ENCODE data around the gene TRIM63.

Gene TRIM63

GRCh38 chr1:26014179-26014578 is 53.3 kb downstream of the TRIM63 start:
- no peaks in the 10 kb centered on the region for H3K36me3 ChIP-seq (ENCODE audit: control insufficient read depth, insufficient read depth, low read length)
- peaks cover 19% of the 10 kb centered on the region for H3K4me1 ChIP-seq (ENCODE audit: control insufficient read depth, insufficient read depth, low read length, poor library complexity, severe bottlenecking)
- H3K27ac ChIP-seq (ENCODE audit: low read depth, low read length, severe bottlenecking): no peak overlapping the region
- H3K4me3 ChIP-seq (ENCODE audit: extremely low read depth, insufficient read depth, low read length, poor library complexity, severe bottlenecking): no peak overlapping the region
- WGBS, 2 experiments (ENCODE audit: insufficient coverage in 2 of 2): 100% methylated on average over 1 of the region's 2 CpGs; no CpG with 5 or more reads in 1 of the 2 experiments
- no peaks in the 10 kb centered on the region for H3K9me3 ChIP-seq (ENCODE audit: control insufficient read depth, low read length)

GRCh38 chr1:26012864-26013263 is 54.6 kb downstream of the TRIM63 start:
- H3K9me3 ChIP-seq (ENCODE audit: control insufficient read depth, low read length): no peaks in the 10 kb centered on the region
- no peaks in the 10 kb centered on the region for H3K36me3 ChIP-seq (ENCODE audit: control insufficient read depth, insufficient read depth, low read length)
- H3K4me1 ChIP-seq (ENCODE audit: control insufficient read depth, insufficient read depth, low read length, poor library complexity, severe bottlenecking): peaks cover 13% of the 10 kb centered on the region
- 63 to 68% methylated on average over 3 of the region's 3 CpGs for WGBS, 2 experiments (ENCODE audit: insufficient coverage in 2 of 2)
- H3K27ac ChIP-seq (ENCODE audit: low read depth, low read length, severe bottlenecking): no peak overlapping the region
- H3K4me3 ChIP-seq (ENCODE audit: extremely low read depth, insufficient read depth, low read length, poor library complexity, severe bottlenecking): no peak overlapping the region

DNA sequence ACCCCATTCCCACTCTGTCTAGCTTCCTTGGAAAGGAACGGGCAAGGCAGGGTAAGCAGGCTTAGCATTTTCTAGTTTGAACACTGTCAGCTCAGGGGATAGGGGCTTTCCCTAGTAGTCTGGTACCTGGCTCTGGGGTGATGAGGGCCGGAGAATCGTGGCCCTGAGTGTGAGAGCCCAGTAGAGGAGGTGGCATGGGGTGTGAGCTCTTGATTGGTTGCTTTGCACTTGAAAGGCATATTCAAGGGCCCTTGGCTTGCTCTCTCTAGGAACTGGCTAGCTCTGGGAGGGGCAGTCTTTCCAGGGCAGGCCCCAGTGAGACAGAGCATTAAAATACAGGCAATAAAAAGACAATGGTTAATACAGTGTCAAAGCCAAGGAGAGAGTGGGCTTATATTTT is 56.6 kb downstream of the TRIM63 start:
- H3K36me3 ChIP-seq (ENCODE audit: control insufficient read depth, insufficient read depth, low read length): no peaks in the 10 kb centered on the region
- H3K9me3 ChIP-seq (ENCODE audit: control insufficient read depth, low read length): no peaks in the 10 kb centered on the region
- no peaks in the 10 kb centered on the region for H3K4me1 ChIP-seq (ENCODE audit: control insufficient read depth, insufficient read depth, low read length, poor library complexity, severe bottlenecking)
- H3K27ac ChIP-seq (ENCODE audit: low read depth, low read length, severe bottlenecking): no peak overlapping the region
- H3K4me3 ChIP-seq (ENCODE audit: extremely low read depth, insufficient read depth, low read length, poor library complexity, severe bottlenecking): no peak overlapping the region
- WGBS, 2 experiments (ENCODE audit: insufficient coverage in 2 of 2): 33 to 62% methylated on average over 2 to 3 of the region's 3 CpGs

DNA sequence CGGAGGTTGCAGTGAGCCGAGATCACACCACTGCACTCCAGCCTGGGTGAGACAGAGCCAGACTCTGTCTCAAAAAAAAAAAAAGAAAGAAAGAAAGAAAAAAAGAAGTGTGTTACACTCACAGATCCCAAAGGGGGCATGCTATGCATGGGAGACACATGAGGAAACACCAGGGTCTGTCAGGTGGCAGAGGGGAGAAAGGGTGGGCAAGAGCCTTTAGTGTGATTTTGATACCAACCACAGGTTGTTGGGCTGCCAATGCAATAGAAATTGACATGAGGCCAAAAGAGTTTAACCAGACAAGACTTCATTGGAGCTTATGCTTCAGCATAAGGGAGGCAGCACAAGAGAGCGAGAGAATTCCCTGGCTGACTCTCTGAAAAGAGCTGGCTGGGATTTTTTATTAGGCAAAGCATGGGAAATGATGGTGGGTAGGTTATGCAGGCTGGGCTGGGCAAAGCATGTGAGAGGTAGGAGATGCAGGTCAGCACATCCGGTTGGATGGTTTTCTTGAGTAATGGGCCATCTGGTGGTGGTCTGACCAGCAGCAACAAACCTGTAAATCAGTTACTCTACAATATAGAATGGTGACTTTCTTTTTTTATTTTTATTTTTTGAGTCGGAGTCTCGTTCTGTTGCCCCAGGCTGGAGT is 57.5 kb downstream of the TRIM63 start:
- Histone ChIP-seq H3K4me3 (ENCODE audit: extremely low read depth, insufficient read depth, low read length, poor library complexity, severe bottlenecking) (no peak overlapping the region), H3K27ac (ENCODE audit: low read depth, low read length, severe bottlenecking) (no peak overlapping the region), H3K4me1 (ENCODE audit: control insufficient read depth, insufficient read depth, low read length, poor library complexity, severe bottlenecking) (no peaks in the 10 kb centered on the region), H3K9me3 (ENCODE audit: control insufficient read depth, low read length) (no peaks in the 10 kb centered on the region), H3K36me3 (ENCODE audit: control insufficient read depth, insufficient read depth, low read length) (no peaks in the 10 kb centered on the region)
- 74 to 82% methylated on average over 1 to 5 of the region's 6 CpGs for WGBS, 2 experiments (ENCODE audit: insufficient coverage in 2 of 2)

- Histone ChIP-seq H3K27ac (ENCODE audit: low read depth, low read length, severe bottlenecking) (no peak overlapping the region), H3K4me1 (ENCODE audit: control insufficient read depth, insufficient read depth, low read length, poor library complexity, severe bottlenecking) (no peaks in the 10 kb centered on the region), H3K36me3 (ENCODE audit: control insufficient read depth, insufficient read depth, low read length) (no peaks in the 10 kb centered on the region), H3K4me3 (ENCODE audit: extremely low read depth, insufficient read depth, low read length, poor library complexity, severe bottlenecking) (no peak overlapping the region), H3K9me3 (ENCODE audit: control insufficient read depth, low read length) (no peaks in the 10 kb centered on the region)
- WGBS, 2 experiments (ENCODE audit: insufficient coverage in 2 of 2): 93 to 95% methylated on average over 16 of the region's 16 CpGs
Measured at GRCh38 chr1:26006710-26007109, 60.7 kb downstream of the TRIM63 start.

DNA sequence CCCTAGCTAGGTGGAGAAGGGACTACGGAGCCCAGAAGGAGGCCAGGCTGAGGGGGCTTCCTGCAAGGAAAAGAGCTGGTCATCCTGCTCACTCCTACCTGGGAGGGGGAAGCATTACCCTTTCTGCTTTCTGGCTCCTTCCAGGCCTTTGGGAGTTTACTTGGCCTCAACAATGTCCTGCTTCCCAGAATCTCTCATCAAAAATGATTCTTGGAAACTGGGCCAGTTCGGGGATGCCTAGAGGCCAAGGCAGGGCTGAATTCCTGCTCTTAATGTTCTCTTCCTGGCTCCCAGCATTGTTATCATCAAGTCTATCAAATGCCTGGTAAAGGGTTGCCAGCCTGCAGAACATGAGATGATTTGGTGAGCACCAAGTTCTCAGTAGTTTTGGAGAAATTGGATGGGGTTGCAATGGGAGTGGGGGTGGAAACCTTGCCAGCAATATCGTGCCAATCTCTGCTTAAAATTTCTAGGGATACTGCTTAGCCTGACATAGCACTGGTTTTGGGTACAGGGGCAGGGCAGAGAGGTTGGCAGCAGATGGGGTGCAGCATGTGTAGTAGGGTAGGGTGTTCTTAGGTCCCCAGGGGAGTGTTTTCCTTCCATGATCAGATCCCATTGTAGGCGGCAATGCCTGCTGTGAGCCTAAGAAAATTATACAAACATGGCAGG is 61.9 kb downstream of the TRIM63 start:
- H3K4me3 ChIP-seq (ENCODE audit: extremely low read depth, insufficient read depth, low read length, poor library complexity, severe bottlenecking): no peak overlapping the region
- no peaks in the 10 kb centered on the region for H3K4me1 ChIP-seq (ENCODE audit: control insufficient read depth, insufficient read depth, low read length, poor library complexity, severe bottlenecking)
- H3K9me3 ChIP-seq (ENCODE audit: control insufficient read depth, low read length): no peaks in the 10 kb centered on the region
- no peak overlapping the region for H3K27ac ChIP-seq (ENCODE audit: low read depth, low read length, severe bottlenecking)
- WGBS, 2 experiments (ENCODE audit: insufficient coverage in 2 of 2): 80 to 82% methylated on average over 2 to 3 of the region's 4 CpGs
- no peaks in the 10 kb centered on the region for H3K36me3 ChIP-seq (ENCODE audit: control insufficient read depth, insufficient read depth, low read length)

- 88 to 95% methylated on average over 2 of the region's 2 CpGs for WGBS, 2 experiments (ENCODE audit: insufficient coverage in 2 of 2)
- no peaks in the 10 kb centered on the region for H3K4me1 ChIP-seq (ENCODE audit: control insufficient read depth, insufficient read depth, low read length, poor library complexity, severe bottlenecking)
- no peak overlapping the region for H3K4me3 ChIP-seq (ENCODE audit: extremely low read depth, insufficient read depth, low read length, poor library complexity, severe bottlenecking)
- H3K36me3 ChIP-seq (ENCODE audit: control insufficient read depth, insufficient read depth, low read length): no peaks in the 10 kb centered on the region
- H3K27ac ChIP-seq (ENCODE audit: low read depth, low read length, severe bottlenecking): no peak overlapping the region
- no peaks in the 10 kb centered on the region for H3K9me3 ChIP-seq (ENCODE audit: control insufficient read depth, low read length)
Measured at GRCh38 chr1:26003756-26004155, 63.7 kb downstream of the TRIM63 start.

- Histone ChIP-seq H3K4me1 (ENCODE audit: control insufficient read depth, insufficient read depth, low read length, poor library complexity, severe bottlenecking) (no peaks in the 10 kb centered on the region), H3K27ac (ENCODE audit: low read depth, low read length, severe bottlenecking) (no peak overlapping the region), H3K9me3 (ENCODE audit: control insufficient read depth, low read length) (no peaks in the 10 kb centered on the region), H3K36me3 (ENCODE audit: control insufficient read depth, insufficient read depth, low read length) (no peaks in the 10 kb centered on the region), H3K4me3 (ENCODE audit: extremely low read depth, insufficient read depth, low read length, poor library complexity, severe bottlenecking) (no peak overlapping the region)
- 67 to 91% methylated on average over 1 of the region's 4 CpGs for WGBS, 2 experiments (ENCODE audit: insufficient coverage in 2 of 2)
Measured at GRCh38 chr1:26003262-26003661, 64.2 kb downstream of the TRIM63 start.

Measured in mesodermal cell (in vitro differentiated cells).